ENCODE measurements around the gene PNPLA4.
A peak's percentile ranks its signal among the peaks of the same experiment; 100 is the strongest.

The PNPLA4 gene

DNA sequence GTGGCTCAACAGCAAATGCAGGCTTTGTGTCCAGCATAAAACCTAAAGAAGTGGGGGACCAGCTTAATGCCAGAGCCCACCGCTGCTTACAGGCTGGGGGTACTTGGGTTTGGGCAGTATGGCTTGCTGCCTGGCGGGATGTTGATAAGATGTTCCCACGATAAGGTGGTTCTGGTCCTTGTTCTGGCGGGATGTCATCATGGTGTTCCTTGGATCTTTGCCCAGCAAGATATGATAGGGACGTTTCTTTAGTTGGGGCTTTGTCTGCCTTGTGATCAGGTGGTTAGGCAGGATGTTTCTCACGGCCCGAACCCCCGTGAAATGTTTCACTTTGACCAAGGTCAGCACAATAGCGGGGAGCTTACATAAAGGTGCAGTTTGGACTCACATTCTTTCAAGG, 35.3 kb downstream of the PNPLA4 start:
- DNase-seq (ENCODE audit: low read depth, low spot score): no peak
- TF ChIP-seq, protein P1, sequence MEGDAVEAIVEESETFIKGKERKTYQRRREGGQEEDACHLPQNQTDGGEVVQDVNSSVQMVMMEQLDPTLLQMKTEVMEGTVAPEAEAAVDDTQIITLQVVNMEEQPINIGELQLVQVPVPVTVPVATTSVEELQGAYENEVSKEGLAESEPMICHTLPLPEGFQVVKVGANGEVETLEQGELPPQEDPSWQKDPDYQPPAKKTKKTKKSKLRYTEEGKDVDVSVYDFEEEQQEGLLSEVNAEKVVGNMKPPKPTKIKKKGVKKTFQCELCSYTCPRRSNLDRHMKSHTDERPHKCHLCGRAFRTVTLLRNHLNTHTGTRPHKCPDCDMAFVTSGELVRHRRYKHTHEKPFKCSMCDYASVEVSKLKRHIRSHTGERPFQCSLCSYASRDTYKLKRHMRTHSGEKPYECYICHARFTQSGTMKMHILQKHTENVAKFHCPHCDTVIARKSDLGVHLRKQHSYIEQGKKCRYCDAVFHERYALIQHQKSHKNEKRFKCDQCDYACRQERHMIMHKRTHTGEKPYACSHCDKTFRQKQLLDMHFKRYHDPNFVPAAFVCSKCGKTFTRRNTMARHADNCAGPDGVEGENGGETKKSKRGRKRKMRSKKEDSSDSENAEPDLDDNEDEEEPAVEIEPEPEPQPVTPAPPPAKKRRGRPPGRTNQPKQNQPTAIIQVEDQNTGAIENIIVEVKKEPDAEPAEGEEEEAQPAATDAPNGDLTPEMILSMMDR (IDR thresholded peaks at IDR 0.05; ENCODE audit: low read depth, low read length): no peak
- in situ Hi-C loops (cut with HindIII; ENCODE audit: low sequenced_read_pairs): no loop called here
- no peak overlapping the region for H3K4me3 ChIP-seq (ENCODE audit: low read depth, low read length)

DNA sequence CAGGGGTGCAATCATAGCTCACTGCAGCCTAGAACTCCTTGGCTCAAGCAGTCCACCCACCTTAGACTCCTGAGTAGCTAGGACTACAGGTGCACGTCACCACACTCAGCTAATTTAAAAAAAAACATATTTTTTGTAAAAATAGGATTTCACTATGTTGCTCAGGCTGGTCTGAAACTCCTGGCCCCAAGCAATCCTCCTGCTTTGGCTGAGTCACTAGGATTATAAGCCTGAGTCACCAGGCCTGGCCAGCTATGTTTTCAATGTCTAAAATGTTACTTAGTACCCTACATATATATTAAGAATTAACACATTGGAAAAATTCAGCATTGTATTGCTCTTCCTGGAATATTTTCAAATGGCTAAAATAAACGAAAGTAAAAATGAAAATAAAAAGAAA, 37.5 kb downstream of the PNPLA4 start:
- TF ChIP-seq, protein P1 (IDR thresholded peaks at IDR 0.05; ENCODE audit: low read depth, low read length): no peak
- peak; percentile 22 for DNase-seq (ENCODE audit: low read depth, low spot score)
- in situ Hi-C loops (cut with HindIII; ENCODE audit: low sequenced_read_pairs): no loop called here
- no peak overlapping the region for H3K4me3 ChIP-seq (ENCODE audit: low read depth, low read length)

DNA sequence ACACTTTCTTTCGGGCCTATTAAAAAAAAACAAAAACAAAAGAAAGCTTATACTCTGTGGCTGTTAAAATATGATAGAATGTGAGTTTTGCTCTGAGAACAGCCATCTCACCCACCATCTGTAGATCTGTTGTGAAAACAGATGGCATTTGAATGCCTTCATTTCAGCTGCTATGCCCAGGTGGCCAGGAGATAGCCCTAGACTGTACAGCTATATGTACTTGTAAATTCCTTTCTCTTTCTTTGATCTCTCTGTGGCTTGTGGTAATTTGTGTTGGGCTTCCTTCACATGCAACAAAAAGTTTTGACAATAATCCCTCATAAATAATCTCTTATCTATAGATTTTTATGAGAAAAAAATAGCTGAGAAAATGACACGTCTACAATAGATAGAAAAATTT, 38.1 kb downstream of the PNPLA4 start:
- TF ChIP-seq, protein P1 (IDR thresholded peaks at IDR 0.05; ENCODE audit: low read depth, low read length): no peak
- in situ Hi-C loops (cut with HindIII; ENCODE audit: low sequenced_read_pairs): no loop called here
- no peak overlapping the region for H3K4me3 ChIP-seq (ENCODE audit: low read depth, low read length)
- DNase-seq (ENCODE audit: low read depth, low spot score): no peak

DNA sequence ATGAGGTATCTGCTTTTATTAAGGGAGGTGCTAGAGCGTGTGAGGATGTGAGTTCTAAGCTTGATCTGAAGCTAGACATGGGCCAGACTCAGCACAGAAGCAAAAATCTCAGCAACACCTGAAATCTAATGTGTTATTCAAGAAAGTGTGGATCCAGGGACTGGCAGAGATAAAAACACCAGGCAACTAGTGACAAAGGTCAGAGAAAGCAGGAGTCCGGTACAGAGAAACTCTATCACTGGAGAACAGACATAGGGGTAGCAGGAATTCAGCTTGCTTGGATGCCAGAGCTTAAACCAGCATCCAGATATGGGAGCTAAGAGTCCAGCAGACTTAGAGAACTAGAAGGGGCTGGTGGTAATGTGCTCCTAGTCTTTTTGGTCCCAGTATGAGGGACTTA, 50.3 kb downstream of the PNPLA4 start:
- no peak for DNase-seq (ENCODE audit: low read depth, low spot score)
- TF ChIP-seq, protein P1 (IDR thresholded peaks at IDR 0.05; ENCODE audit: low read depth, low read length): no peak
- H3K4me3 ChIP-seq (ENCODE audit: low read depth, low read length): no peak overlapping the region
- in situ Hi-C loops (cut with HindIII; ENCODE audit: low sequenced_read_pairs): no loop called here

DNA sequence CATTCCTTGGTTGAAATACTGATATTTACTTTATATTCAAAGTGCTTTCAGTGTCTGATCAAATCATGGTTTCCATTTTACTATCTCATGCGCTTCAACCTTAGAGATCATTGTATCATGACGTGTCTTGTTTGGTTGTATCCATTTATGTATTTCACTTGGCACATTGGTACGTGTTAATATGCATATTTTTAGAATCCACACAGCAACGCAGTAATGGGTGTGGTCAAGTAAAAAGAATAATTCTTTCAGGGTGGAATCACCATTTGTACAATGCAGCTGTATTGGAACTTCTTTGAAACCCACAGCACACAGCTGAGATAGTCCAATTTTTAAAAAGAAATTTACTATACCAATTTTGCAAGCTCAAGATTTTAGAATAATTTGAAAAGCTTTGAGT, 55.2 kb downstream of the PNPLA4 start:
- no peak for DNase-seq (ENCODE audit: low read depth, low spot score)
- in situ Hi-C loops (cut with HindIII; ENCODE audit: low sequenced_read_pairs): no loop called here
- H3K4me3 ChIP-seq (ENCODE audit: low read depth, low read length): no peak overlapping the region
- TF ChIP-seq, protein P1 (IDR thresholded peaks at IDR 0.05; ENCODE audit: low read depth, low read length): no peak

DNA sequence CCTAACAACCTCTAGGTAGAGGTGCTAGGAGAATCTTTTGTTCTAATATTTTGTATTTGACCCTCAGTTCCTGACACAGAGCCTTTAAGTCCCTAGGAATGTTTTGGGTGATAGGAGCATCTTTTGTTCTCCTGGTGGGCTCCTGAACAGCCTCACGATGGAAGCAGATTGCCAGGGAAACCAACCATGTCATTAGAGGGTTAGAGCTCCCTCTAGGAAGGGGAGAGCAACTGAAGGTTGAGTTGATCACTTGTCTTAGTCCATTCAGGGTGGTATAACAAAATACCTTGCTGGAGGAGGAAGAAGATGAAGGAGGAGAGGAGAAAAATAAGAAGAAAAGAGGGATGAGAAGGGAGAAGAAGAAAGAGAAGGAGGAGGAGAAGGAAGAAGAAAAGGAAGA, 75.0 kb downstream of the PNPLA4 start:
- TF ChIP-seq, protein P1 (IDR thresholded peaks at IDR 0.05; ENCODE audit: low read depth, low read length): no peak
- H3K4me3 ChIP-seq (ENCODE audit: low read depth, low read length): no peak overlapping the region
- no peak for DNase-seq (ENCODE audit: low read depth, low spot score)
- in situ Hi-C loops (cut with HindIII; ENCODE audit: low sequenced_read_pairs): no loop called here

Measured in astrocyte of the spinal cord (primary cell).